Erythroblast (primary cell): Measurements from ENCODE around the gene C1orf56.

Experiments used
- DNase-seq, 2 experiments: peaks; one replicate each; lab custom pipeline; 2025; lab: John Stamatoyannopoulos, UW
- GATA1 ChIP-seq: IDR thresholded peaks from 2 replicates; pipeline ENCODE4 v1.6.1; 2011; ENCODE audit warnings: low read depth, mild to moderate bottlenecking, control low read depth, low read length, moderate library complexity
- POLR2A ChIP-seq: IDR thresholded peaks from 2 replicates; pipeline ENCODE4 v1.6.1; 2011; ENCODE audit warnings: mild to moderate bottlenecking, low read length

The C1orf56 gene

GRCh38 chr1:151043163-151043562, 4.4 kb upstream of the C1orf56 start:
- TF ChIP-seq POLR2A: no peak
- no peak for TF ChIP-seq GATA1
- no peak for DNase-seq

GRCh38 chr1:151047925-151048644, 534 bp downstream of the C1orf56 start:
- TF ChIP-seq POLR2A: peak; percentile 30
- no peak for TF ChIP-seq GATA1
- DNase-seq: peak; percentile 82 to 84

- TF ChIP-seq GATA1 (no peak), POLR2A (no peak)
- no peak for DNase-seq
Measured at GRCh38 chr1:151048645-151049032, 1.1 kb downstream of the C1orf56 start.

- no peak for DNase-seq
- TF ChIP-seq GATA1 (no peak), POLR2A (peak; percentile 28)
Measured at GRCh38 chr1:151049458-151049857, 1.9 kb downstream of the C1orf56 start.

- no peak for DNase-seq
- no peak for TF ChIP-seq GATA1
- peak; percentile 33 for TF ChIP-seq POLR2A
Measured at GRCh38 chr1:151050051-151050688, 2.6 kb downstream of the C1orf56 start.

DNA sequence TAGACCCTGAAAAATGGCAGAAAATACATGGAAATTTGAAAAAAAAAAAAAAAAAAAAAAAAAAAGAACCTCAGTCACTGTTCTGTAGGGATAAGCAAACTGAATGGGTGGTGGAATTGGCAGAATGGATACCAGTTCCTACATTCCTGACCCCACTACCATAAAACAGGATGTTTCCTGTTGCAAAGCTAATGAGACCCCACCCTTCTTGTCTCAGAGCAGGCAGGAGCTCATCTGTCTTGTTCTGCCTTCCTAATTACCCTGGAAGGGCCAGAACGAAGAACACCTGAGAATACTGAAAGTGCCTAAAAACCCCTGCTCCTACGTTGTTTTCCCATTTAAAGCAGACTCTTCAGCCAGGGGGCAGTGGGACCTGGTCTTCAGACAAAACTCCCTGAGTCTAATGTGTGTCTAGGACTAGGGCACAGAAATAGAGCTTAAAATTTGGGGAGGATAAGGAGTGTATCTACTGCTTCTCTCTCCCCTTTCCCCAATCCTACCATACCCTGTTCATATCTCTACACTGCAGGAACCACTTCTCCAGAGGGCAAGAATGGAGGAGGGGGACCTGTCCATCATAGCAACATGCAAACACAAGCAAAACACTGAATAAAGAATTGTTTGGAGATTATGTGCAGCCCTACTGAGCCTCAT, 3.9 kb downstream of the C1orf56 start:
- TF ChIP-seq GATA1: no peak
- peak; percentile 34 for TF ChIP-seq POLR2A
- no peak for DNase-seq

DNA sequence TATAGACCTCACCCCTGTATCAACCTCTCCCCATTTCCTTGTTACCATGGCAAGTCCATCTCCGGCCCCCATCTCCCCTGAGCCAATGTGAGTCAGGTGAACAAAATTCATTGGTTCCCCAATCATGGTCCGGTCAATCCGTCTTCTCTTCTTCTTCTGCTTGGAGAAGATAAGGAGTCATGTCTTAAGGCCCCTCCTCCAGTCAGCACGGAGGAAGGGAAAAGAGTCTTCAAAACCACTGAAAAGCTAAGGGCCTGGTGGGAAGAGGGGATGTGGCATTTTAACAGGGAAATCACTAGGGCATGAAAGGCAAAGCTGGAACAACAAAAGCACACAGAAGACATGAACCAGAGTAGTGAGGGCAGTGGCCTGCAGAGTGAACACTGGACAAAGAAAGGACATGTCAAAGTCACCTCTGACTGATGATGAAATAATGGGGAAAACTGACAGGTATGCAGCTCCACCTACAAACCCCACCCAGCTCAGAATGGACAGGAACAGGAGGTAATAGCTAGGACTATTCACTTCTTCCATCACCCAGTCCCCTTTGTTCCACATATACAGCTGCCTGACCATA, 7.5 kb downstream of the C1orf56 start:
- TF ChIP-seq GATA1: no peak
- peak; percentile 23 for TF ChIP-seq POLR2A
- peak; percentile 71 to 80 for DNase-seq

- DNase-seq: no peak
- peak; percentile 1 for TF ChIP-seq POLR2A
- no peak for TF ChIP-seq GATA1
Measured at GRCh38 chr1:151055581-151055980, 8.0 kb downstream of the C1orf56 start.

GRCh38 chr1:151056149-151056548, 8.6 kb downstream of the C1orf56 start:
- no peak for TF ChIP-seq GATA1
- peak in 1 of 2 experiments; percentile 27 for DNase-seq

GRCh38 chr1:151058692-151059091, 11.1 kb downstream of the C1orf56 start:
- TF ChIP-seq GATA1: no peak
- TF ChIP-seq POLR2A: no peak
- DNase-seq: peak in 1 of 2 experiments; percentile 48

DNA sequence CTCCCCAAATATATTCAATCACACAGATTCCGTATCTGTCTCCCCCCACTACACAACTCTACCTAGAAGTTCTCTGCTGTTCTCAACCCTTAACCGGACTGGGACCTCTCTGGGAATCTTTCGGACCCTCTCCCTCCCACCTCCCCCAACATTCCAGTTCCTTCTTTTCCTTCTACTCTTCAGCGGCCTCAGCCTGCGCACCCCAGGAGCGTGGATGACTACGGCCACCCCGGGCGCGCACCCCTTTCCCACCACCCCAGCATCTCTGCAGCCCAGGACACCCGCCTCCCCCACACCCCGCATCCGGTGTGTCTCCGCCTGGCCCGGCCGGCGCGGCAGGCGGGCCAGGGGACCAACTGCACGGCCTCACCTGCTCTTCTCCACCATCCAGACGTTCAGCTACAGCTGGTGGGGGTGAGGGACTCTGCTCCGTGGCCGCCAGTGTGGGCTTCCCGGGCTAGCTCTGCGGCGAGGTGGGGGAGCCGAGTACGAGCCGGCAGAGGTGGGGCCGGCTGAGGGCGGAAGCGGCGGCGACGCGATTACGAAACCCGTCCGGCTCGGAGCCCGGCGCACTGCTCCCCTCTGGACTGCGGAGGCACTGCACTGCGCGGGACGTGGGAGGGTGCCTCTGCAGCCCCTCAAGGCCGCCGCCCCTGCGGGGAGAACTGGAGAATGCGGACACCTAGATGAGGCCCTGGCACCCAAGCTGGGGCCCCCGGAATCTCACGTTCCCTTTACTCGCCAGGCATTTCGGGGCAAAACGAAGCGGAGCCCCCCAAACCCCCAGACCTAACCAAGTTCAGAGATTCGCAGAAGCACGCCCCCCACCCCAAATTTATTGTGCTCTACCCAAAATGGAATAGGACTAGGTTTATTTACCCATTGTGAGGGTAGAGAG, 11.8 kb downstream of the C1orf56 start, which contains the start of gene CDC42SE1:
Gene CDC42SE1, minus strand, starts transcription at position 514 of the 898 bp plus-strand sequence. CDS start 3,892 bp downstream, outside the sequence.
- peak; percentile 89 to 93 for DNase-seq
- no peak for TF ChIP-seq GATA1
- peak; percentile 85 for TF ChIP-seq POLR2A

GRCh38 chr1:151060007-151060656, 12.6 kb downstream of the C1orf56 start, which contains the start of gene MLLT11:
MLLT11 (plus strand) TSS chr1:151060397; CDS start chr1:151067225, 6,828 bp downstream.
- TF ChIP-seq GATA1: no peak
- no peak for TF ChIP-seq POLR2A
- DNase-seq: peak; percentile 56 to 60
